Suprapubic skin (tissue), 4 donors: ENCODE data around the gene SORCS2.

Experiments
- EP300 ChIP-seq: sonication (generic); formaldehyde crosslinking; IDR thresholded peaks from one replicate; pipeline ENCODE4 v1.6.1; 2017; ENCODE audit warnings: antibody characterized with exemption
- POLR2A ChIP-seq, 2 donors: fragments of 450-650 bp; IDR thresholded peaks; one replicate each; pipeline ENCODE4 v1.6.1; 2017; ENCODE audit warnings: antibody characterized with exemption in 2 of 2, mild to moderate bottlenecking in 2 of 2, moderate library complexity in 2 of 2
- POLR2AphosphoS5 ChIP-seq, 3 donors: sonication (generic); formaldehyde crosslinking; IDR thresholded peaks; one replicate each; pipeline ENCODE4 v1.6.1; 2017; ENCODE audit warnings: antibody characterized with exemption in 3 of 3
- TF ChIP-seq, protein P1 (sequence below), 2 donors: fragments of 200-600 bp in 1 of 2; fragments of 450-650 bp in 1 of 2; sonication (generic) in 1 of 2; IDR thresholded peaks; one replicate each; pipeline ENCODE4 v1.5.1; 2016 to 2019; ENCODE audit warnings: antibody characterized with exemption in 2 of 2, mild to moderate bottlenecking in 1 of 2, moderate library complexity in 1 of 2

DNA sequence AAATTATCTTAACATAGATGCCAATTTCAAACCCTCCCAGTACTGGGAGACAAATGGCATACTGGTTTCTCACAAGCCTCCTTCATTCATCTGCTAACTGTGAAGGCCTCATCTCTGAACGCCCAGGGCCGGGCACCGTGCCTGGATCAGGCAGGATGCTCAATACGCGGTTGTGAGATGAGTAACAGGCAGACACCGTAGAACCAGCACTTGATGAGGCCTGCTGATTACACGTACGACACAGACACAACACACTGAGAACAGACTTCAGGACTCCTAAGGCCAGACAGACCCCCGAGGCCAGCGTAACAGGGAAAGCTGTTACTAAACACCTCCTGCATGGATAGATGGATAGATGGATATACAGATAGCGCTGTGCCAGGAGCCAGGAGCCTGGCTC, 592.7 kb downstream of the SORCS2 start:
- TF ChIP-seq, protein P1, sequence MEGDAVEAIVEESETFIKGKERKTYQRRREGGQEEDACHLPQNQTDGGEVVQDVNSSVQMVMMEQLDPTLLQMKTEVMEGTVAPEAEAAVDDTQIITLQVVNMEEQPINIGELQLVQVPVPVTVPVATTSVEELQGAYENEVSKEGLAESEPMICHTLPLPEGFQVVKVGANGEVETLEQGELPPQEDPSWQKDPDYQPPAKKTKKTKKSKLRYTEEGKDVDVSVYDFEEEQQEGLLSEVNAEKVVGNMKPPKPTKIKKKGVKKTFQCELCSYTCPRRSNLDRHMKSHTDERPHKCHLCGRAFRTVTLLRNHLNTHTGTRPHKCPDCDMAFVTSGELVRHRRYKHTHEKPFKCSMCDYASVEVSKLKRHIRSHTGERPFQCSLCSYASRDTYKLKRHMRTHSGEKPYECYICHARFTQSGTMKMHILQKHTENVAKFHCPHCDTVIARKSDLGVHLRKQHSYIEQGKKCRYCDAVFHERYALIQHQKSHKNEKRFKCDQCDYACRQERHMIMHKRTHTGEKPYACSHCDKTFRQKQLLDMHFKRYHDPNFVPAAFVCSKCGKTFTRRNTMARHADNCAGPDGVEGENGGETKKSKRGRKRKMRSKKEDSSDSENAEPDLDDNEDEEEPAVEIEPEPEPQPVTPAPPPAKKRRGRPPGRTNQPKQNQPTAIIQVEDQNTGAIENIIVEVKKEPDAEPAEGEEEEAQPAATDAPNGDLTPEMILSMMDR (IDR thresholded peaks at IDR 0.05), result no peak
- TF ChIP-seq POLR2A (IDR thresholded peaks at IDR 0.05), result no peak
- no peak for TF ChIP-seq EP300
- no peak for TF ChIP-seq POLR2AphosphoS5 (IDR thresholded peaks at IDR 0.05)
